GM12878 (cell line): ENCODE data around the gene NPB. TPM values are rescaled to one million over a fixed set of nuclear protein-coding genes. Genes with fewer than 3 reads are reported as not detected.

Experiments used
- BCL3 ChIP-seq: IDR thresholded peaks from 2 replicates; pipeline ENCODE4 v1.6.1; 2011; ENCODE audit warnings: borderline replicate concordance, low read depth, mild to moderate bottlenecking, moderate library complexity, low read length; ENCODE audit not compliant: insufficient read depth, poor library complexity, severe bottlenecking
- CHD2 ChIP-seq: IDR thresholded peaks from 2 replicates; pipeline ENCODE4 v1.6.1; 2011; ENCODE audit warnings: low read depth, low read length, improper control_type of control experiment, borderline replicate concordance
- CREB1 ChIP-seq: IDR thresholded peaks from 2 replicates; pipeline ENCODE4 v1.6.1; 2012; ENCODE audit warnings: low read depth, mild to moderate bottlenecking, inconsistent platforms
- EED ChIP-seq: sonication (generic); IDR thresholded peaks from 2 replicates; pipeline ENCODE4 v1.6.1; 2016; ENCODE audit warnings: antibody characterized with exemption, low read depth
- EZH2 ChIP-seq: IDR thresholded peaks from 2 replicates; pipeline ENCODE4 v1.6.1; 2012; ENCODE audit warnings: low read depth, mild to moderate bottlenecking, control low read depth, inconsistent platforms, low read length, borderline replicate concordance; ENCODE audit not compliant: control insufficient read depth
- GATAD2B ChIP-seq: fragments of 450-650 bp; conservative IDR thresholded peaks from 2 replicates; pipeline ENCODE4 v1.6.1; 2017; ENCODE audit warnings: low read depth, mild to moderate bottlenecking, moderate library complexity
- HDAC2 ChIP-seq: fragments of 200-600 bp; sonication (generic); IDR thresholded peaks from 2 replicates; pipeline ENCODE4 v1.6.1; 2017
- IKZF1 ChIP-seq: fragments of 450-650 bp; conservative IDR thresholded peaks from 2 replicates; pipeline ENCODE4 v1.6.1; 2017; ENCODE audit warnings: antibody characterized with exemption, mild to moderate bottlenecking
- IRF3 ChIP-seq: fragments of 450-650 bp; IDR thresholded peaks from 2 replicates; pipeline ENCODE4 v1.6.1; 2014; ENCODE audit warnings: mild to moderate bottlenecking
- IRF4 ChIP-seq: IDR thresholded peaks from 2 replicates; pipeline ENCODE4 v1.6.1; 2011; ENCODE audit warnings: low read depth, low read length
- MEF2A ChIP-seq: IDR thresholded peaks from 2 replicates; pipeline ENCODE4 v1.6.1; 2011; ENCODE audit warnings: low read depth, mild to moderate bottlenecking, low read length, moderate library complexity; ENCODE audit not compliant: insufficient read depth
- PAX8 ChIP-seq: fragments of 450-650 bp; IDR thresholded peaks from 2 replicates; pipeline ENCODE4 v1.6.1; 2017; ENCODE audit warnings: mild to moderate bottlenecking, moderate library complexity
- POLR2AphosphoS2 ChIP-seq: IDR thresholded peaks from 2 replicates; pipeline ENCODE4 v1.6.1; 2011; ENCODE audit warnings: low read depth, mild to moderate bottlenecking, low read length, improper control_type of control experiment, moderate library complexity
- RELB ChIP-seq: fragments of 450-650 bp; IDR thresholded peaks from 2 replicates; pipeline ENCODE4 v1.6.1; 2017; ENCODE audit warnings: low read depth, mild to moderate bottlenecking, moderate library complexity
- SP1 ChIP-seq: IDR thresholded peaks from one replicate; pipeline ENCODE4 v1.6.1; 2011; ENCODE audit warnings: low read depth, low read length
- SRF ChIP-seq, 2 experiments: IDR thresholded peaks; 2 replicates each; pipeline ENCODE4 v1.6.1; 2011; ENCODE audit warnings: low read depth in 2 of 2, low read length in 2 of 2, mild to moderate bottlenecking in 1 of 2, moderate library complexity in 1 of 2
- ZBTB40 ChIP-seq: fragments of 450-650 bp; IDR thresholded peaks from 2 replicates; pipeline ENCODE4 v1.6.1; 2016; ENCODE audit warnings: mild to moderate bottlenecking, moderate library complexity, borderline replicate concordance
- ZNF217 ChIP-seq: fragments of 450-650 bp; IDR thresholded peaks from 2 replicates; pipeline ENCODE4 v1.6.1; 2017; ENCODE audit warnings: antibody characterized with exemption, mild to moderate bottlenecking
- ZSCAN29 ChIP-seq: fragments of 450-650 bp; IDR thresholded peaks from 2 replicates; pipeline ENCODE4 v1.6.1; 2017; ENCODE audit warnings: mild to moderate bottlenecking, moderate library complexity
- ZZZ3 ChIP-seq: IDR thresholded peaks from 2 replicates; pipeline ENCODE4 v1.6.1; 2011; ENCODE audit warnings: low read depth; ENCODE audit not compliant: control insufficient read depth, insufficient read length
- polyA plus RNA-seq, 11 experiments: library from polyadenylated mRNA; depleted of rRNA in 4 of 11; unstranded in 6 of 11; stranded (reverse) in 5 of 11; fragments of >200 nt; fragmentation: Nextera tagmentation in 4 of 11; fragmentation: Illumina TruSeq in 1 of 11; extraction: Ambion mirVana in 4 of 11; extraction: Trizol in 1 of 11; gene quantifications; 1 replicate in 1 of 11; 2 replicates in 10 of 11; pipeline versions ENCODE4 v1.2.1 to v1.2.3, GENCODE V29; 2011 to 2016; ENCODE audit warnings: inconsistent platforms in 2 of 11, missing spikeins in 2 of 11, low read depth in 1 of 11
- total RNA-seq, 4 experiments: library from RNA; depleted of rRNA in 3 of 4; stranded (reverse); fragments of >200 nt in 3 of 4; fragmentation: Illumina TruSeq in 1 of 4; extraction: Trizol in 1 of 4; gene quantifications; 2 replicates each; pipeline versions ENCODE4 v1.2.1 to v1.2.3, GENCODE V29; 2013 to 2021
- TF ChIP-seq, protein P1 (sequence below): IDR thresholded peaks from 2 replicates; pipeline ENCODE4 v1.6.1; 2011; ENCODE audit warnings: borderline replicate concordance, low read depth, mild to moderate bottlenecking, moderate library complexity, mixed read lengths, low read length; ENCODE audit not compliant: insufficient read depth; ENCODE audit errors: extremely low read length

Gene NPB
- total and polyA plus RNA-seq, 10 of the 15 experiments (the other 5 are each of a cell fraction or from before 2014, with no cell fraction given): 0.03 to 0.40 (median 0.15) TPM; not detected in 2

GRCh38 chr17:81866440-81867169, 35.4 kb upstream of the NPB start (continued):
- TF ChIP-seq ZSCAN29: no peak
- TF ChIP-seq ZNF217: no peak
- 0 out of 2 replicates have a peak, but pooled peaks have one; percentile 18 for TF ChIP-seq RELB
- TF ChIP-seq EZH2: no peak
- no peak for TF ChIP-seq HDAC2
- peak; percentile 24; the same call in 1 of the 2 replicates for TF ChIP-seq CHD2
- peak; percentile 4; the same call in 1 of the 2 replicates for TF ChIP-seq POLR2AphosphoS2
- no peak for TF ChIP-seq IKZF1
- TF ChIP-seq, protein P1, sequence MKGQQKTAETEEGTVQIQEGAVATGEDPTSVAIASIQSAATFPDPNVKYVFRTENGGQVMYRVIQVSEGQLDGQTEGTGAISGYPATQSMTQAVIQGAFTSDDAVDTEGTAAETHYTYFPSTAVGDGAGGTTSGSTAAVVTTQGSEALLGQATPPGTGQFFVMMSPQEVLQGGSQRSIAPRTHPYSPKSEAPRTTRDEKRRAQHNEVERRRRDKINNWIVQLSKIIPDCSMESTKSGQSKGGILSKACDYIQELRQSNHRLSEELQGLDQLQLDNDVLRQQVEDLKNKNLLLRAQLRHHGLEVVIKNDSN: no peak
- 0 out of 2 replicates have a peak, but pooled peaks have one; percentile 19 for TF ChIP-seq CREB1
- peak; percentile 59 for TF ChIP-seq BCL3
- TF ChIP-seq SP1: no peak
- TF ChIP-seq IRF4: no peak
- no peak for TF ChIP-seq PAX8
- 0 out of 2 replicates have a peak, but pooled peaks have one; percentile 27 for TF ChIP-seq GATAD2B
- TF ChIP-seq EED: no peak
- TF ChIP-seq ZBTB40: no peak
- TF ChIP-seq ZZZ3: no peak
- TF ChIP-seq SRF (IDR thresholded peaks at IDR 0.05; ENCODE audit: low read depth in 2 of 2, low read length in 2 of 2): no peak
- TF ChIP-seq IRF3: no peak
- no peak for TF ChIP-seq MEF2A
